Hepatocyte (in vitro differentiated cells): ENCODE data around the gene SNX25.

Source experiments
- CTCF ChIP-seq: fragments of 200-600 bp; sonication (generic); IDR thresholded peaks from 2 replicates; pipeline ENCODE4 v1.5.1; 2016; ENCODE audit warnings: antibody characterized with exemption, mild to moderate bottlenecking; ENCODE audit not compliant: poor library complexity
- EZH2 ChIP-seq: fragments of 200-600 bp; sonication (generic); IDR thresholded peaks from 2 replicates; pipeline ENCODE4 v1.6.1; 2016; ENCODE audit warnings: antibody characterized with exemption, mild to moderate bottlenecking, borderline replicate concordance
- EZH2phosphoT487 ChIP-seq: fragments of 200-600 bp; sonication (generic); IDR thresholded peaks from one replicate; pipeline ENCODE4 v1.6.1; 2018; ENCODE audit warnings: antibody characterized with exemption, mild to moderate bottlenecking, low read depth, moderate library complexity; ENCODE audit not compliant: unreplicated experiment, severe bottlenecking

- TF ChIP-seq CTCF (no peak), EZH2 (no peak), EZH2phosphoT487 (no peak)
Measured at GRCh38 chr4:185219551-185220344, 10.3 kb downstream of the SNX25 start.
